K562 treated with DMSO at 1 percent for 12 hours (cell line): ENCODE results near the gene CCDC17. TPM values are rescaled to one million over a fixed set of nuclear protein-coding genes. Genes with fewer than 3 reads are reported as not detected.

Source experiments
- total RNA-seq: library from RNA; unstranded; fragments of 300-600 nt; gene quantifications from 2 replicates; pipeline ENCODE4 v1.2.3, GENCODE V29; 2022; ENCODE audit not compliant: insufficient read depth

The CCDC17 gene
- 1.3 and 3.0 TPM in 2 replicates for total RNA-seq

DNA sequence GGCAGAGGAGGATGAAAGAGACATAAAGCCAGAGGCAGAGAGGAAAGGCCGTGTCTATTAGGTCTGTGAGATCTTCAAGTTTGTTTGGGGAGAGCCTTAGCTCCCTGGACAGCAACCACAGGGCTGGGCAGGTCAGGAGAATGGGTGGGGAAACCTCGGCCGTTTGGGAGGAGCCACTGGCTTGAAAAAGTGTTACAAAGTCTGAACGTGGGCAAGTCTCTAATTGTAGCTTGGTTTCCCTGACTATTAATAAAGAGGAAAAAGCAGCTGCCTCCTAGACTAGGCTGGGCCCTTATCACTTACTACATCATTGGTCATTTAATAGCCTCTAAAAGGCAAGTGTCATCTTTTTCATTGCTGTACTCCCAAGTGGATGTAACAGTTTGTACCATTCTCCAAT, at the start of gene CCDC17:
Gene CCDC17, minus strand, starts transcription at position 83 of the 400 bp plus-strand sequence. CDS start 145 bp downstream, outside the sequence.

GRCh38 chr1:45583666-45584350, 40.0 kb downstream of the CCDC17 start, which contains the start of gene NASP:
Gene NASP (plus strand): TSS chr1:45584041. CDS start chr1:45584147, 106 bp downstream.

Other genes with a start within 250 kb of the CCDC17 start
- 8.2 and 14.5 TPM in 2 replicates for gene TESK2, start 132.9 kb downstream of the CCDC17 start, total RNA-seq
- gene CCDC163, start 124.0 kb downstream of the CCDC17 start, total RNA-seq, result 5.7 and 9.9 TPM in 2 replicates
- 1.8 and 3.2 TPM in 2 replicates for gene MMACHC, start 123.8 kb downstream of the CCDC17 start, total RNA-seq
- gene PRDX1, start 102.2 kb downstream of the CCDC17 start, total RNA-seq, result 681 and 841 TPM in 2 replicates
- gene AKR1A1, start 73.2 kb downstream of the CCDC17 start, total RNA-seq, result 180 and 238 TPM in 2 replicates
- gene NASP, start 40.0 kb downstream of the CCDC17 start, total RNA-seq, result 228 and 377 TPM in 2 replicates
- 44.6 and 87.8 TPM in 2 replicates for gene GPBP1L1, start 62.5 kb upstream of the CCDC17 start, total RNA-seq
- 31.0 and 58.6 TPM in 2 replicates for gene TMEM69, start 64.1 kb upstream of the CCDC17 start, total RNA-seq
- 2.6 and 10.0 TPM in 2 replicates for gene IPP, start 126.6 kb upstream of the CCDC17 start, total RNA-seq
- 14.1 and 36.9 TPM in 2 replicates for gene MAST2, start 179.6 kb upstream of the CCDC17 start, total RNA-seq